MCF 10A (cell line): ENCODE data around the gene C1orf87. TPM values are rescaled to one million over a fixed set of nuclear protein-coding genes. Genes with fewer than 3 reads are reported as not detected.

Experiments
- BruUV-seq: library from RNA; stranded (reverse); fragments of 400-500 nt; replicated peaks from 2 replicates; lab custom pipeline; 2021; lab: Mats Ljungman, UMichigan
- CTCF ChIA-PET: fragments of 300-600 bp; sonication (Branson Sonifier 250); formaldehyde crosslinking; extraction: SDS; loops from one replicate; lab custom pipeline; 2021; ENCODE audit warnings: antibody characterized with exemption, inconsistent platforms; lab: Yijun Ruan, JAX
- POLR2A ChIA-PET: fragments of 300-600, 350-650 bp; sonication (Branson Sonifier 250); formaldehyde crosslinking; extraction: SDS; loops from one replicate; lab custom pipeline; 2020; ENCODE audit warnings: antibody characterized with exemption, inconsistent platforms; lab: Yijun Ruan, JAX
- DNase-seq: peaks from one replicate; pipeline ENCODE4 v3.0.0-alpha.2; 2018; ENCODE audit not compliant: unreplicated experiment
- H3K27ac Mint-ChIP-seq: one replicate; pipeline ENCODE4 v1.8.0; 2022; ENCODE audit warnings: mild to moderate bottlenecking, low read depth, mixed read lengths; ENCODE audit not compliant: unreplicated experiment
- H3K27me3 Mint-ChIP-seq: one replicate; pipeline ENCODE4 v1.8.0; 2022; ENCODE audit warnings: mixed read lengths; ENCODE audit not compliant: insufficient read depth, unreplicated experiment
- H3K36me3 Mint-ChIP-seq: one replicate; pipeline ENCODE4 v1.8.0; 2022; ENCODE audit warnings: mild to moderate bottlenecking, moderate library complexity, mixed read lengths; ENCODE audit not compliant: insufficient read depth, unreplicated experiment
- H3K4me1 Mint-ChIP-seq: one replicate; pipeline ENCODE4 v1.8.0; 2022; ENCODE audit warnings: mixed read lengths; ENCODE audit not compliant: insufficient read depth, unreplicated experiment
- H3K4me3 Mint-ChIP-seq: one replicate; pipeline ENCODE4 v1.8.0; 2022; ENCODE audit warnings: mild to moderate bottlenecking, moderate library complexity, mixed read lengths; ENCODE audit not compliant: unreplicated experiment
- H3K9me3 Mint-ChIP-seq: one replicate; pipeline ENCODE4 v1.8.0; 2022; ENCODE audit warnings: mixed read lengths; ENCODE audit not compliant: unreplicated experiment
- intact Hi-C: fragments of 100-400 bp; cut with micrococcal nuclease; formaldehyde crosslinking; loops from 2 replicates; pipeline ENCODE4 v1.14.1; 2022
- total RNA-seq: library from RNA; stranded (reverse); gene quantifications from 2 replicates; pipeline ENCODE4 v1.2.3, GENCODE V29; 2022
- TF ChIP-seq, protein P1 (sequence below): fragments of 200-600 bp; IDR thresholded peaks from one replicate; pipeline ENCODE4 v1.8.0; 2022; ENCODE audit warnings: antibody characterized with exemption, mild to moderate bottlenecking; ENCODE audit not compliant: unreplicated experiment

C1orf87 gene
- total RNA-seq, 1 experiment from 2014 or later = not detected

DNA sequence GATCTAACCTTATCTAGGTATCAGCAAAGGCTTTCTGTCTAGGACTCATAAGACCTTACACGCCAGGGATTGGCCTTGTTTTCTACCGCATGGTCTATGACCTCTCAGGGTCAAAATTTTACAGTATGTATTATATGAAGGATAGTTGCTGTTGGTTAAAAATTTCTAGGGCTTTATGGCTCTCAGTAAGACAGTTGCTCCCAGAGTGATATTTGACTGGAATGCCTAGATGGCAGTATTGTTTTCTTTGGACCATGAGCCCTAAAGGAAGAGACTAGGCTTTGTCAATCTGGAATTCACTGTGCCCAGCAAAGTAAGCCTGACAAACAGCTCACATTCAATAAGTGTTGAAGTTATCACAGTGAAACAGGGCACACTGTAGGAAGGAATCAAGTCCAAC is 37.6 kb downstream of the C1orf87 start:
- ChIA-PET POLR2A (no interaction called here), CTCF (no interaction called here)
- H3K27me3 Mint-ChIP-seq = peaks cover under 1% of the 10 kb centered on the region
- no peak overlapping the region for H3K27ac Mint-ChIP-seq
- no peak for DNase-seq
- no TSS peak for BruUV-seq
- H3K4me3 Mint-ChIP-seq = no peak overlapping the region
- no peaks in the 10 kb centered on the region for H3K4me1 Mint-ChIP-seq
- H3K9me3 Mint-ChIP-seq = no peaks in the 10 kb centered on the region
- H3K36me3 Mint-ChIP-seq = no peaks in the 10 kb centered on the region
- intact Hi-C loops = no loop called here
- TF ChIP-seq, protein P1, sequence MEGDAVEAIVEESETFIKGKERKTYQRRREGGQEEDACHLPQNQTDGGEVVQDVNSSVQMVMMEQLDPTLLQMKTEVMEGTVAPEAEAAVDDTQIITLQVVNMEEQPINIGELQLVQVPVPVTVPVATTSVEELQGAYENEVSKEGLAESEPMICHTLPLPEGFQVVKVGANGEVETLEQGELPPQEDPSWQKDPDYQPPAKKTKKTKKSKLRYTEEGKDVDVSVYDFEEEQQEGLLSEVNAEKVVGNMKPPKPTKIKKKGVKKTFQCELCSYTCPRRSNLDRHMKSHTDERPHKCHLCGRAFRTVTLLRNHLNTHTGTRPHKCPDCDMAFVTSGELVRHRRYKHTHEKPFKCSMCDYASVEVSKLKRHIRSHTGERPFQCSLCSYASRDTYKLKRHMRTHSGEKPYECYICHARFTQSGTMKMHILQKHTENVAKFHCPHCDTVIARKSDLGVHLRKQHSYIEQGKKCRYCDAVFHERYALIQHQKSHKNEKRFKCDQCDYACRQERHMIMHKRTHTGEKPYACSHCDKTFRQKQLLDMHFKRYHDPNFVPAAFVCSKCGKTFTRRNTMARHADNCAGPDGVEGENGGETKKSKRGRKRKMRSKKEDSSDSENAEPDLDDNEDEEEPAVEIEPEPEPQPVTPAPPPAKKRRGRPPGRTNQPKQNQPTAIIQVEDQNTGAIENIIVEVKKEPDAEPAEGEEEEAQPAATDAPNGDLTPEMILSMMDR = no peak

DNA sequence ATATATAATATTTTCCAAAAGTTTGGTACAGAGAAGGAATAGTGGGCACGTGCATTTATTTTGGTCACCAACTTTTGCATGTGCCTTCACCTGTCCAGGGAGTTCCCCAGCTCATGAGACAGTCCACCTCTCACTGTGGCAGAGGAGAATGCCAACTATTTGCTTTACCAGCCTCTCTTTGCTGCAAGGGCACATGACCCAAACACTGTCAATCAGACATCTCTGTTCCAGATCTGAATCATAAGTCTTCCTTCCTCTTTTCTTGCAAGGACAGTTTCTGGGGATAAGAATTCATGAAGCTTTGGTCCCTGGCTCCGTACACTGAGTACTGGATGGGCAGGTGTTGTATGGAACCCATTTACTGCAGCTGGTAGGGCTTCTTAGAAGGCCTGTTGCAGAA is 38.6 kb downstream of the C1orf87 start:
- TF ChIP-seq, protein P1 = no peak
- BruUV-seq = no TSS peak
- ChIA-PET POLR2A (no interaction called here), CTCF (no interaction called here)
- Mint-ChIP-seq H3K9me3 (no peaks in the 10 kb centered on the region), H3K4me1 (no peaks in the 10 kb centered on the region), H3K27me3 (peaks cover 10% of the 10 kb centered on the region), H3K36me3 (no peaks in the 10 kb centered on the region), H3K27ac (no peak overlapping the region), H3K4me3 (no peak overlapping the region)
- DNase-seq = no peak
- intact Hi-C loops = no loop called here

DNA sequence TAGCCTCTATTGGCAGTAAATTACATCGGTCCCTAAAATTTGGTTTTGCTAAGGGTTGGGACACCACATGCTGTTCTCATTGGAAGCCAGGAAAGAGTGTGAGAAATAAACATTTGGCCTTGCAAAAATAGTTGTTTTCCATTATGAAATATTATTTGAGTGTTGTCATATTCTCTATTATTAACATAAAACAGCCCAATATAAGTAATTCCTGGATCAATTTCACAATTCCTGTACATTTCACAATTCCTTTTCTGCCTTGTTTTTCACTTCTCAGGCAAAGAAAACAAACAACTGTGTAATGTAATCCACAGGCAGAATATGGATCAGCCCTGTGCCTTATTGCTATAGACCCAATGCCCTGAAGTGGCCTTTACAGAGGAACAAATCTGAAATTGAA is 40.5 kb downstream of the C1orf87 start:
- POLR2A ChIA-PET = no interaction called here
- CTCF ChIA-PET = no interaction called here

DNA sequence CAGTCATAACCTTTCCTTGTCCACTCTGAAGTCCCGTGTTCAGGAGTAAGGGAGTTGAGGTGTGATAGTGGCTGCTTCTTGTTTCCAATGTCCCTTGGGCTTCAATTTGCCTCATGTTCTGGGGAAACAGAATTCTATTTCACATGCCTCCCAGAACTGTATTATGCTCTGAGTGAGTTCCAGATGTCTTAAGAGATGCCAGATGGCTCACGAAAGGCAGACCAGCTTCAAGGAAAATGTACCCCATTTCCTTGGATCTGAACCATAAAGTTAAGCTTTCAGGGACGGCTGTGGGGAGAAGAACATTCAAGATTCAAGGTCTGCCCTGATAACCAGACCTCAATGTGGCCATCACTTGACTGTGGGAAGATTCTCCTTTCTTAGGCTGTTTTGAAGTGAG is 42.4 kb downstream of the C1orf87 start:
- Mint-ChIP-seq H3K27me3 (peaks cover 45% of the 10 kb centered on the region), H3K4me1 (no peaks in the 10 kb centered on the region), H3K27ac (no peak overlapping the region), H3K9me3 (no peaks in the 10 kb centered on the region), H3K36me3 (no peaks in the 10 kb centered on the region), H3K4me3 (no peak overlapping the region)
- no TSS peak for BruUV-seq
- POLR2A ChIA-PET = no interaction called here
- TF ChIP-seq, protein P1 = no peak
- intact Hi-C loops = no loop called here
- CTCF ChIA-PET = no interaction called here
- no peak for DNase-seq

More for the DNA sequence above, 40.5 kb downstream of the C1orf87 start:
- Mint-ChIP-seq H3K36me3 (no peaks in the 10 kb centered on the region), H3K27ac (no peak overlapping the region), H3K27me3 (peaks cover 26% of the 10 kb centered on the region), H3K4me3 (no peak overlapping the region), H3K9me3 (no peaks in the 10 kb centered on the region), H3K4me1 (no peaks in the 10 kb centered on the region)
- peak; percentile 17 for DNase-seq
- intact Hi-C loops = no loop called here
- BruUV-seq = no TSS peak
- TF ChIP-seq, protein P1 = no peak
